Esophagus squamous epithelium (tissue), 4 donors: ENCODE measurements around the gene SUDS3.

Experiments
- POLR2A ChIP-seq, 4 donors: fragments of 450-650 bp; IDR thresholded peaks; one replicate each; pipeline ENCODE4 v1.6.1; 2017; ENCODE audit warnings: antibody characterized with exemption in 4 of 4, mild to moderate bottlenecking in 4 of 4, moderate library complexity in 3 of 4
- TF ChIP-seq, protein P1 (sequence below), 6 experiments: fragments of 450-650 bp in 4 of 6; fragments of 200-600 bp in 2 of 6; sonication (generic) in 2 of 6; IDR thresholded peaks; one replicate each; pipeline ENCODE4 v1.5.1; 2016 to 2019; ENCODE audit warnings: antibody characterized with exemption in 6 of 6, mild to moderate bottlenecking in 4 of 6, moderate library complexity in 4 of 6

DNA sequence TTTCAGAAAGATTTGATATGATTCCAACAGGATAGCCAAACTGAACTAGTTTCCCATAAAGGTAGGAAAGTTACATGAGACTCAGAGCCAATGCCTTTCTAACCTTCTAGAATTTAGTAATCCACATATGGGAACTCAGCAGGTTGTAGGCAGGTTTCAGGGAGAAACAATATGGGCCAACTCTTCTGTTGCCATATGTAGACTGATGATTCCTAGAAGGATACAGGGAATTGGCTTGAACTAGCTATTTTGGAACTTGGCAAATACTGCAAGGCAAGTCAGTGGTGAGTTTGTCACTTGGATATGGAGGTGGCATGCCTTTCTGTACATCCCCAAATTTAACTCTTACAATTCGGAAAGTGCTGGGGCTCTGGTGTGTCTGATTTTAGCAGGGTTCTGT lies 15.5 kb downstream of the SUDS3 start:
- TF ChIP-seq, protein P1, sequence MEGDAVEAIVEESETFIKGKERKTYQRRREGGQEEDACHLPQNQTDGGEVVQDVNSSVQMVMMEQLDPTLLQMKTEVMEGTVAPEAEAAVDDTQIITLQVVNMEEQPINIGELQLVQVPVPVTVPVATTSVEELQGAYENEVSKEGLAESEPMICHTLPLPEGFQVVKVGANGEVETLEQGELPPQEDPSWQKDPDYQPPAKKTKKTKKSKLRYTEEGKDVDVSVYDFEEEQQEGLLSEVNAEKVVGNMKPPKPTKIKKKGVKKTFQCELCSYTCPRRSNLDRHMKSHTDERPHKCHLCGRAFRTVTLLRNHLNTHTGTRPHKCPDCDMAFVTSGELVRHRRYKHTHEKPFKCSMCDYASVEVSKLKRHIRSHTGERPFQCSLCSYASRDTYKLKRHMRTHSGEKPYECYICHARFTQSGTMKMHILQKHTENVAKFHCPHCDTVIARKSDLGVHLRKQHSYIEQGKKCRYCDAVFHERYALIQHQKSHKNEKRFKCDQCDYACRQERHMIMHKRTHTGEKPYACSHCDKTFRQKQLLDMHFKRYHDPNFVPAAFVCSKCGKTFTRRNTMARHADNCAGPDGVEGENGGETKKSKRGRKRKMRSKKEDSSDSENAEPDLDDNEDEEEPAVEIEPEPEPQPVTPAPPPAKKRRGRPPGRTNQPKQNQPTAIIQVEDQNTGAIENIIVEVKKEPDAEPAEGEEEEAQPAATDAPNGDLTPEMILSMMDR (IDR thresholded peaks at IDR 0.05), result no peak
- no peak for TF ChIP-seq POLR2A (IDR thresholded peaks at IDR 0.05)
